Panc1 (cell line): ENCODE results near the gene PDE1A. TPM values are rescaled to one million over a fixed set of nuclear protein-coding genes. Genes with fewer than 3 reads are reported as not detected.

Source experiments
- ATAC-seq: fragments of 200-7000 bp; cut with Tn5 transposase; 2 replicates; pipeline ENCODE4 v1.9.1; 2020; ENCODE audit warnings: mild to moderate bottlenecking, moderate library complexity
- BruUV-seq: library from RNA; stranded (reverse); fragments of 400-500 nt; replicated peaks from 2 replicates; lab custom pipeline; 2021; lab: Mats Ljungman, UMichigan
- CTCF ChIA-PET: fragments of 300-600 bp; sonication (Branson Sonifier 250); formaldehyde crosslinking; loops from one replicate; lab custom pipeline; 2022; ENCODE audit warnings: antibody characterized with exemption; lab: Charles Lee
- POLR2A ChIA-PET: fragments of 300-600 bp; sonication (Branson Sonifier 250); formaldehyde crosslinking; loops from one replicate; lab custom pipeline; 2022; ENCODE audit warnings: antibody characterized with exemption; lab: Charles Lee
- DNase-seq: peaks from one replicate; pipeline ENCODE4 v3.0.0-alpha.2; 2010; ENCODE audit warnings: low read depth, low spot score
- H3K27ac ChIP-seq: 2 replicates; pipeline ENCODE4 v1.5.1; 2011; ENCODE audit warnings: mild to moderate bottlenecking, low read length, inconsistent platforms
- H3K27me3 ChIP-seq: fragments of 200-500 bp; sonication (Bioruptor generic); 2 replicates; pipeline ENCODE4 v1.6.0; 2014; ENCODE audit warnings: low read length, inconsistent platforms; ENCODE audit not compliant: control insufficient read depth, insufficient read depth
- H3K36me3 ChIP-seq: fragments of 200-500 bp; sonication (Bioruptor generic); 2 replicates; pipeline ENCODE4 v1.5.1; 2014; ENCODE audit warnings: inconsistent platforms, mild to moderate bottlenecking, low read length, moderate library complexity; ENCODE audit not compliant: control insufficient read depth, insufficient read depth
- H3K4me1 ChIP-seq: 2 replicates; pipeline ENCODE4 v1.5.1; 2011; ENCODE audit warnings: inconsistent platforms, mild to moderate bottlenecking, low read length, moderate library complexity; ENCODE audit not compliant: control insufficient read depth, insufficient read depth
- H3K4me3 ChIP-seq, 2 experiments: 2 replicates each; pipeline ENCODE4 v1.5.1; 2011 to 2012; ENCODE audit warnings: low read depth in 2 of 2, low read length in 2 of 2, mild to moderate bottlenecking in 2 of 2, inconsistent platforms in 1 of 2, moderate library complexity in 1 of 2
- H3K9me3 ChIP-seq: fragments of 200-500 bp; sonication (Bioruptor generic); 2 replicates; pipeline ENCODE4 v1.5.1; 2014; ENCODE audit warnings: low read depth, mild to moderate bottlenecking, inconsistent platforms, low read length, moderate library complexity; ENCODE audit not compliant: control insufficient read depth, insufficient read depth
- CTCF ChIP-seq: fragments of 450-650 bp; IDR thresholded peaks from 2 replicates; pipeline ENCODE4 v1.5.1; 2017; ENCODE audit warnings: mild to moderate bottlenecking
- POLR2AphosphoS5 ChIP-seq: IDR thresholded peaks from 2 replicates; pipeline ENCODE4 v1.6.1; 2012; ENCODE audit warnings: mild to moderate bottlenecking, low read depth, low read length, moderate library complexity
- SIN3A ChIP-seq: IDR thresholded peaks from 2 replicates; pipeline ENCODE4 v1.6.1; 2012; ENCODE audit warnings: low read depth, mild to moderate bottlenecking, low read length, moderate library complexity, borderline replicate concordance; ENCODE audit not compliant: insufficient read depth
- TCF7L2 ChIP-seq: IDR thresholded peaks from 2 replicates; pipeline ENCODE4 v1.6.1; 2011; ENCODE audit warnings: mild to moderate bottlenecking, low read depth, low read length, inconsistent platforms
- in situ Hi-C: cut with HindIII; loops from 2 replicates; pipeline ENCODE4 v1.10.0; 2016; ENCODE audit warnings: low sequenced_read_pairs, low pct_unique_long_range_greater_than_20kb
- intact Hi-C: fragments of 100-400 bp; cut with micrococcal nuclease; formaldehyde crosslinking; loops from one replicate; pipeline ENCODE4 v1.10.0; 2022; ENCODE audit not compliant: unreplicated experiment
- total RNA-seq: library from RNA; stranded (reverse); gene quantifications from one replicate; pipeline ENCODE4 v1.2.1, GENCODE V29; 2021; ENCODE audit not compliant: unreplicated experiment
- TF ChIP-seq, protein P1 (sequence below), 2 experiments: IDR thresholded peaks; 2 replicates each; pipeline ENCODE4 v1.6.1; 2011 to 2012; ENCODE audit warnings: low read depth in 2 of 2, control low read depth in 1 of 2, low read length in 1 of 2, mild to moderate bottlenecking in 1 of 2, moderate library complexity in 1 of 2; ENCODE audit not compliant: insufficient read depth in 1 of 2

Gene PDE1A
- total RNA-seq, 1 experiment from 2014 or later: 0.08 TPM

DNA sequence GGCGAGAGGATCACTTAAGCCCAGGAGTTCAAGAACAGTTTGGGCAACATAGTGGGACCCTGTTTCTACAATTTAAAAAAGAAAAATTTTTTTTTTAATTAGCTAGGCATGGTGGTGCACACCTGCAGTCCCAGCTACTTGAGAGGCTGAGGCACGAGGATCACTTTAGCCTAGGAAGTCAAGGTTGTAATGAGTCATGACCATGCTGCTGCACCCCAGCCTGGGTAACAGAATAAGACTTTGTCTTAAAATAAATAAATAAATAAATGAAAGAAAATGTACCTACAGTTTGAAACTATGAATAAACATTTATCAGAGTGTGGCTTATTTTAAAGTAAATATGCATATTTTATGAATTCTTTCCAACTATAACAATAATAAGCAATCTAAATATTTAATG, 16.7 kb downstream of the PDE1A start:
- ATAC-seq: no peak

DNA sequence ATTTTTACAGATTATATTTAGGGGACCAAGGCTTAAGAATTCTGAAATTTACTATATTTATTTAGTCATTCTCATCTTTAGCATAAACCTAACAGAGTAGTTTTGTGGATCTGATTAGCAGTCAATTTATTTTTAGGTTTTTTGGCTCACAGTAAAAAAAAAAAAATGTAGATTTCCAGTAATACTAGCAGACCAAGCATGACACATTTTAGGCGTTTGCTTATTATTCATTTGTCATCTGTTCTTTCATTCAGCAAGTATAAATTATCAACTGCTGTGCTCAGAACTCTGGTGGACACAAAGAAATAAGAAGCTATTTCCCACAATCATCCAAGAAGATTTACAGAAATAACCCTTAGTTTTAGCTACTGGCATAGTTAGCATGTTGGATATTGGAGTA, 20.6 kb downstream of the PDE1A start:
- no peak overlapping the region for H3K27ac ChIP-seq
- intact Hi-C loops: no loop called here
- CTCF ChIA-PET: no interaction called here

More for the DNA sequence above, 16.7 kb downstream of the PDE1A start:
- no peaks in the 10 kb centered on the region for H3K27me3 ChIP-seq
- no peaks in the 10 kb centered on the region for H3K36me3 ChIP-seq
- POLR2A ChIA-PET: no interaction called here
- DNase-seq: no peak
- no peaks in the 10 kb centered on the region for H3K9me3 ChIP-seq
- H3K4me1 ChIP-seq: no peaks in the 10 kb centered on the region
- TF ChIP-seq, protein P1, sequence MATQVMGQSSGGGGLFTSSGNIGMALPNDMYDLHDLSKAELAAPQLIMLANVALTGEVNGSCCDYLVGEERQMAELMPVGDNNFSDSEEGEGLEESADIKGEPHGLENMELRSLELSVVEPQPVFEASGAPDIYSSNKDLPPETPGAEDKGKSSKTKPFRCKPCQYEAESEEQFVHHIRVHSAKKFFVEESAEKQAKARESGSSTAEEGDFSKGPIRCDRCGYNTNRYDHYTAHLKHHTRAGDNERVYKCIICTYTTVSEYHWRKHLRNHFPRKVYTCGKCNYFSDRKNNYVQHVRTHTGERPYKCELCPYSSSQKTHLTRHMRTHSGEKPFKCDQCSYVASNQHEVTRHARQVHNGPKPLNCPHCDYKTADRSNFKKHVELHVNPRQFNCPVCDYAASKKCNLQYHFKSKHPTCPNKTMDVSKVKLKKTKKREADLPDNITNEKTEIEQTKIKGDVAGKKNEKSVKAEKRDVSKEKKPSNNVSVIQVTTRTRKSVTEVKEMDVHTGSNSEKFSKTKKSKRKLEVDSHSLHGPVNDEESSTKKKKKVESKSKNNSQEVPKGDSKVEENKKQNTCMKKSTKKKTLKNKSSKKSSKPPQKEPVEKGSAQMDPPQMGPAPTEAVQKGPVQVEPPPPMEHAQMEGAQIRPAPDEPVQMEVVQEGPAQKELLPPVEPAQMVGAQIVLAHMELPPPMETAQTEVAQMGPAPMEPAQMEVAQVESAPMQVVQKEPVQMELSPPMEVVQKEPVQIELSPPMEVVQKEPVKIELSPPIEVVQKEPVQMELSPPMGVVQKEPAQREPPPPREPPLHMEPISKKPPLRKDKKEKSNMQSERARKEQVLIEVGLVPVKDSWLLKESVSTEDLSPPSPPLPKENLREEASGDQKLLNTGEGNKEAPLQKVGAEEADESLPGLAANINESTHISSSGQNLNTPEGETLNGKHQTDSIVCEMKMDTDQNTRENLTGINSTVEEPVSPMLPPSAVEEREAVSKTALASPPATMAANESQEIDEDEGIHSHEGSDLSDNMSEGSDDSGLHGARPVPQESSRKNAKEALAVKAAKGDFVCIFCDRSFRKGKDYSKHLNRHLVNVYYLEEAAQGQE (IDR thresholded peaks at IDR 0.05; ENCODE audit: insufficient read depth in 1 of 2, low read depth in 2 of 2, low read length in 1 of 2): no peak
- no peak for TF ChIP-seq TCF7L2
- no peak for TF ChIP-seq POLR2AphosphoS5
- no peak for TF ChIP-seq SIN3A
- no peak for TF ChIP-seq CTCF
- H3K4me3 ChIP-seq: no peak overlapping the region
- CTCF ChIA-PET: no interaction called here
- intact Hi-C loops (no loop called here), in situ Hi-C loops (no loop called here)
- no peak overlapping the region for H3K27ac ChIP-seq
- BruUV-seq: no TSS peak

More for the DNA sequence above, 20.6 kb downstream of the PDE1A start:
- no peaks in the 10 kb centered on the region for H3K9me3 ChIP-seq
- H3K4me1 ChIP-seq: no peaks in the 10 kb centered on the region
- TF ChIP-seq CTCF: no peak
- TF ChIP-seq POLR2AphosphoS5: no peak
- TF ChIP-seq TCF7L2: no peak
- no peak for TF ChIP-seq SIN3A
- TF ChIP-seq, protein P1 (IDR thresholded peaks at IDR 0.05; ENCODE audit: insufficient read depth in 1 of 2, low read depth in 2 of 2, low read length in 1 of 2): no peak
- H3K36me3 ChIP-seq: no peaks in the 10 kb centered on the region
- DNase-seq (no peak), ATAC-seq (no peak)
- no peak overlapping the region for H3K4me3 ChIP-seq
- no TSS peak for BruUV-seq
- POLR2A ChIA-PET: interaction anchor here (0.7 kb wide), 1 partner anchor 222 kb away, joined by 4 read pairs; no protein-coding TSS in a partner anchor
- in situ Hi-C loops: no loop called here
- H3K27me3 ChIP-seq: no peaks in the 10 kb centered on the region
